ENCODE results near the gene ZNF33B.
"Not testable (repeated sequence)": the region's sequence is repeated elsewhere in the genome, so short reads cannot be mapped to it uniquely, and the experiment has no call there.

Gene ZNF33B

GRCh38 chr10:42615419-42615818, 23.0 kb downstream of the ZNF33B start:
- no peak for DNase-seq (ENCODE audit: low read depth in 2 of 2)

- no peak for DNase-seq (ENCODE audit: low read depth in 2 of 2)
Observed at GRCh38 chr10:42609872-42610271, 28.5 kb downstream of the ZNF33B start.

GRCh38 chr10:42598249-42598873, 40.0 kb downstream of the ZNF33B start:
- no peak for DNase-seq (ENCODE audit: low read depth in 2 of 2)

GRCh38 chr10:42596196-42596595, 42.2 kb downstream of the ZNF33B start:
- DNase-seq (ENCODE audit: low read depth in 2 of 2) = no peak

- no peak for DNase-seq (ENCODE audit: low read depth in 2 of 2)
Observed at GRCh38 chr10:42594246-42594650, 44.1 kb downstream of the ZNF33B start.

GRCh38 chr10:42593284-42593683, 45.1 kb downstream of the ZNF33B start:
- no peak for DNase-seq (ENCODE audit: low read depth in 2 of 2)

- DNase-seq (ENCODE audit: low read depth in 2 of 2) = no peak
Observed at GRCh38 chr10:42583828-42584227, 54.5 kb downstream of the ZNF33B start.

- no peak for DNase-seq (ENCODE audit: low read depth in 2 of 2)
Observed at GRCh38 chr10:42578019-42578418, 60.4 kb downstream of the ZNF33B start.

GRCh38 chr10:42576338-42576737, 62.0 kb downstream of the ZNF33B start:
- DNase-seq (ENCODE audit: low read depth in 2 of 2) = no peak

- DNase-seq (ENCODE audit: low read depth in 2 of 2) = no peak
Observed at GRCh38 chr10:42574336-42574735, 64.0 kb downstream of the ZNF33B start.

GRCh38 chr10:42556931-42557330, 81.4 kb downstream of the ZNF33B start:
- DNase-seq (ENCODE audit: low read depth in 2 of 2) = no peak

- DNase-seq (ENCODE audit: low read depth in 2 of 2) = not testable (repeated sequence)
Observed at GRCh38 chr10:42553576-42553975, 84.8 kb downstream of the ZNF33B start.

- DNase-seq (ENCODE audit: low read depth in 2 of 2) = no peak
Observed at GRCh38 chr10:42553064-42553407, 85.3 kb downstream of the ZNF33B start.

GRCh38 chr10:42552188-42553063, 85.9 kb downstream of the ZNF33B start:
- peak; percentile 94 for DNase-seq (ENCODE audit: low read depth in 2 of 2)

GRCh38 chr10:42551582-42552187, 86.7 kb downstream of the ZNF33B start:
- DNase-seq (ENCODE audit: low read depth in 2 of 2) = no peak

- DNase-seq (ENCODE audit: low read depth in 2 of 2) = no peak
Observed at GRCh38 chr10:42549851-42550250, 88.5 kb downstream of the ZNF33B start.

GRCh38 chr10:42548254-42548653, 90.1 kb downstream of the ZNF33B start:
- no peak for DNase-seq (ENCODE audit: low read depth in 2 of 2)

- no peak for DNase-seq (ENCODE audit: low read depth in 2 of 2)
Observed at GRCh38 chr10:42544945-42545344, 93.4 kb downstream of the ZNF33B start.

GRCh38 chr10:42543840-42544372, 94.5 kb downstream of the ZNF33B start:
- no peak for DNase-seq (ENCODE audit: low read depth in 2 of 2)
